WTC11 (cell line): ENCODE data around the gene TTC33. TPM values are rescaled to one million over a fixed set of nuclear protein-coding genes. Genes with fewer than 3 reads are reported as not detected.

ENCODE experiments used
- ATAC-seq: fragments of 200-7000 bp; cut with Tn5 transposase; 2 replicates; pipeline ENCODE4 v1.10.0; 2021; ENCODE audit warnings: mild to moderate bottlenecking, moderate library complexity
- CTCF ChIA-PET: fragments of 300-600 bp; sonication (Branson Sonifier 250); formaldehyde crosslinking; loops from one replicate; lab custom pipeline; 2021; ENCODE audit warnings: antibody characterized with exemption; lab: Charles Lee
- POLR2A ChIA-PET: fragments of 350-600 bp; sonication (Branson Sonifier 250); formaldehyde crosslinking; loops from one replicate; lab custom pipeline; 2021; ENCODE audit warnings: antibody characterized with exemption; lab: Charles Lee
- DNase-seq: peaks from one replicate; pipeline ENCODE4 v3.0.0; 2021; ENCODE audit warnings: low spot score
- H3K27ac Mint-ChIP-seq: 2 replicates; pipeline ENCODE4 v1.8.0; 2021; ENCODE audit warnings: mixed read lengths
- H3K27me3 Mint-ChIP-seq: 2 replicates; pipeline ENCODE4 v1.8.0; 2021; ENCODE audit warnings: low read depth, mild to moderate bottlenecking, moderate library complexity, mixed read lengths
- H3K36me3 Mint-ChIP-seq: 2 replicates; pipeline ENCODE4 v1.8.0; 2021; ENCODE audit warnings: mixed read lengths
- H3K4me1 Mint-ChIP-seq: 2 replicates; pipeline ENCODE4 v1.8.0; 2022; ENCODE audit warnings: mixed read lengths
- H3K4me3 Mint-ChIP-seq: 2 replicates; pipeline ENCODE4 v1.8.0; 2021; ENCODE audit warnings: mild to moderate bottlenecking, moderate library complexity, mixed read lengths
- H3K9me3 Mint-ChIP-seq: 2 replicates; pipeline ENCODE4 v1.8.0; 2021; ENCODE audit warnings: mixed read lengths
- CDX4 ChIP-seq: fragments of 250-450 bp; sonication (Bioruptor Pico); IDR thresholded peaks from 2 replicates; pipeline ENCODE4 v1.9.0; 2021; ENCODE audit warnings: moderate library complexity, mild to moderate bottlenecking, inconsistent platforms, borderline replicate concordance
- FOXK1 ChIP-seq: sonication (generic); formaldehyde crosslinking; IDR thresholded peaks from 2 replicates; pipeline ENCODE4 v1.8.0; 2022; ENCODE audit warnings: mild to moderate bottlenecking, moderate library complexity, missing genetic modification reagents
- GABPB1 ChIP-seq: sonication (generic); formaldehyde crosslinking; IDR thresholded peaks from 2 replicates; pipeline ENCODE4 v1.8.1; 2023; ENCODE audit warnings: mild to moderate bottlenecking, missing genetic modification reagents
- MLX ChIP-seq: sonication (generic); formaldehyde crosslinking; IDR thresholded peaks from 2 replicates; pipeline ENCODE4 v1.8.1; 2023; ENCODE audit warnings: mild to moderate bottlenecking, missing genetic modification reagents, moderate library complexity
- MXD4 ChIP-seq: fragments of 250-450 bp; sonication (Bioruptor Pico); IDR thresholded peaks from 2 replicates; pipeline ENCODE4 v1.8.0; 2021; ENCODE audit warnings: mild to moderate bottlenecking, moderate library complexity, borderline replicate concordance
- MYBL2 ChIP-seq: sonication (generic); formaldehyde crosslinking; IDR thresholded peaks from 2 replicates; pipeline ENCODE4 v1.8.1; 2023; ENCODE audit warnings: mild to moderate bottlenecking, moderate library complexity, missing genetic modification reagents
- NR3C1 ChIP-seq: sonication (generic); formaldehyde crosslinking; conservative IDR thresholded peaks from 2 replicates; pipeline ENCODE4 v1.8.1; 2023; ENCODE audit warnings: low read depth, mild to moderate bottlenecking, missing genetic modification reagents
- PREB ChIP-seq: sonication (generic); formaldehyde crosslinking; IDR thresholded peaks from 2 replicates; pipeline ENCODE4 v1.8.1; 2022; ENCODE audit warnings: mild to moderate bottlenecking, missing genetic modification reagents, moderate library complexity, borderline replicate concordance
- SMAD4 ChIP-seq: sonication (generic); formaldehyde crosslinking; IDR thresholded peaks from 2 replicates; pipeline ENCODE4 v1.8.0; 2022; ENCODE audit warnings: mild to moderate bottlenecking, missing genetic modification reagents
- USF2 ChIP-seq: sonication (generic); formaldehyde crosslinking; IDR thresholded peaks from 2 replicates; pipeline ENCODE4 v1.8.1; 2023; ENCODE audit warnings: mild to moderate bottlenecking, missing genetic modification reagents, moderate library complexity
- ZNF121 ChIP-seq: sonication (generic); formaldehyde crosslinking; IDR thresholded peaks from 2 replicates; pipeline ENCODE4 v1.8.0; 2023; ENCODE audit warnings: missing genetic modification reagents
- ZNF219 ChIP-seq: sonication (generic); formaldehyde crosslinking; IDR thresholded peaks from 2 replicates; pipeline ENCODE4 v1.8.0; 2023; ENCODE audit warnings: missing genetic modification reagents, mild to moderate bottlenecking, borderline replicate concordance
- ZNF396 ChIP-seq: fragments of 250-450 bp; sonication (Bioruptor Pico); IDR thresholded peaks from 2 replicates; pipeline ENCODE4 v1.8.0; 2021; ENCODE audit warnings: mild to moderate bottlenecking, moderate library complexity, borderline replicate concordance
- ZSCAN18 ChIP-seq: fragments of 250-450 bp; sonication (Bioruptor Pico); IDR thresholded peaks from 2 replicates; pipeline ENCODE4 v2.1.2; 2022; ENCODE audit warnings: mild to moderate bottlenecking, moderate library complexity
- total RNA-seq: library from RNA; stranded (reverse); gene quantifications from 3 replicates; pipeline ENCODE4 v1.2.3, GENCODE V29; 2021
- TF ChIP-seq, protein P1 (sequence below): sonication (generic); formaldehyde crosslinking; IDR thresholded peaks from 2 replicates; pipeline ENCODE4 v1.8.1; 2022; ENCODE audit warnings: low read depth, mild to moderate bottlenecking, moderate library complexity, missing genetic modification reagents, borderline replicate concordance
- TF ChIP-seq, protein P2 (sequence below): sonication (generic); formaldehyde crosslinking; IDR thresholded peaks from 2 replicates; pipeline ENCODE4 v1.8.1; 2022; ENCODE audit warnings: mild to moderate bottlenecking, moderate library complexity, missing genetic modification reagents

TTC33 gene
- total RNA-seq, 1 experiment from 2014 or later, result 9.2 TPM

- CTCF ChIA-PET, result no interaction called here
- DNase-seq, result no peak
- TF ChIP-seq MYBL2 (CRISPR knock-in tag) (no peak), FOXK1 (CRISPR knock-in tag) (no peak), NR3C1 (no peak)
- TF ChIP-seq, protein P1, sequence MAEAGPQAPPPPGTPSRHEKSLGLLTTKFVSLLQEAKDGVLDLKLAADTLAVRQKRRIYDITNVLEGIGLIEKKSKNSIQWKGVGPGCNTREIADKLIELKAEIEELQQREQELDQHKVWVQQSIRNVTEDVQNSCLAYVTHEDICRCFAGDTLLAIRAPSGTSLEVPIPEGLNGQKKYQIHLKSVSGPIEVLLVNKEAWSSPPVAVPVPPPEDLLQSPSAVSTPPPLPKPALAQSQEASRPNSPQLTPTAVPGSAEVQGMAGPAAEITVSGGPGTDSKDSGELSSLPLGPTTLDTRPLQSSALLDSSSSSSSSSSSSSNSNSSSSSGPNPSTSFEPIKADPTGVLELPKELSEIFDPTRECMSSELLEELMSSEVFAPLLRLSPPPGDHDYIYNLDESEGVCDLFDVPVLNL (CRISPR knock-in tag), result no peak
- TF ChIP-seq, all 79 proteins: peak for 0
These were observed 195.2 kb downstream of the TTC33 start for GRCh38 chr5:40560474-40561110.

GRCh38 chr5:40559306-40559705 is 196.5 kb downstream of the TTC33 start:
- CTCF ChIA-PET, result no interaction called here
- peaks cover 3% of the 10 kb centered on the region for H3K4me1 Mint-ChIP-seq
- peaks cover 4% of the 10 kb centered on the region; the same call in 1 of the 2 replicates for H3K9me3 Mint-ChIP-seq
- POLR2A ChIA-PET, result no interaction called here
- H3K4me3 Mint-ChIP-seq, result no peak overlapping the region
- ATAC-seq (no peak), DNase-seq (no peak)
- no peak overlapping the region for H3K27ac Mint-ChIP-seq
- H3K36me3 Mint-ChIP-seq, result no peaks in the 10 kb centered on the region
- peaks cover under 1% of the 10 kb centered on the region for H3K27me3 Mint-ChIP-seq
- TF ChIP-seq, protein P2, sequence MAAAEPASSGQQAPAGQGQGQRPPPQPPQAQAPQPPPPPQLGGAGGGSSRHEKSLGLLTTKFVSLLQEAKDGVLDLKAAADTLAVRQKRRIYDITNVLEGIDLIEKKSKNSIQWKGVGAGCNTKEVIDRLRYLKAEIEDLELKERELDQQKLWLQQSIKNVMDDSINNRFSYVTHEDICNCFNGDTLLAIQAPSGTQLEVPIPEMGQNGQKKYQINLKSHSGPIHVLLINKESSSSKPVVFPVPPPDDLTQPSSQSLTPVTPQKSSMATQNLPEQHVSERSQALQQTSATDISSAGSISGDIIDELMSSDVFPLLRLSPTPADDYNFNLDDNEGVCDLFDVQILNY (CRISPR knock-in tag), result no peak
- TF ChIP-seq MYBL2 (CRISPR knock-in tag), result no peak
- TF ChIP-seq ZNF121 (CRISPR knock-in tag), result no peak

More at GRCh38 chr5:40560474-40561110, 195.2 kb downstream of the TTC33 start:
- ATAC-seq, result no peak
- POLR2A ChIA-PET, result no interaction called here
- Mint-ChIP-seq H3K4me1 (no peaks in the 10 kb centered on the region), H3K27me3 (peaks cover 2% of the 10 kb centered on the region), H3K4me3 (no peak overlapping the region), H3K36me3 (no peaks in the 10 kb centered on the region), H3K27ac (no peak overlapping the region), H3K9me3 (peaks cover 4% of the 10 kb centered on the region; the same call in 1 of the 2 replicates)

DNA sequence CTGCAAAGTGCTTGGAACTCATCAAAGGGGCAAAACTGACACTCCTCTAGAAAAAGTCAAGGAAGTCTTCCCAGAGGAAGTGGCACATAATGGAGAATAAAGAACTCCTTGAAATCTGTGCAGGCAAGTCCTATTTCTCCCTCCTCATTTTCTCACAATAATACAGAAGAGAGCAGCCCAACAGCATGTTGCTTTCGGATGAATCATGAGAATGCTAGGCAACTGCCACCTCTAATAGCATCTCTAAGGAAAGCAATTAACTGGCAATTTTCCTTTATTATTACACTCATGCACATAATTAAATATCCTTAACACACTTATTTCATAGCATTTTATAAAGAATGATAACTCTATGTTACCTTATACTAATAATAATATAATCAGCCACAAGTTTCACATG is 198.3 kb downstream of the TTC33 start:
- ATAC-seq, result no peak
- Mint-ChIP-seq H3K36me3 (no peaks in the 10 kb centered on the region), H3K4me1 (peaks cover 9% of the 10 kb centered on the region), H3K9me3 (peaks cover 4% of the 10 kb centered on the region; the same call in 1 of the 2 replicates), H3K27me3 (no peaks in the 10 kb centered on the region), H3K4me3 (no peak overlapping the region), H3K27ac (no peak overlapping the region)
- POLR2A ChIA-PET, result no interaction called here
- no peak for TF ChIP-seq MXD4 (CRISPR knock-in tag)
- TF ChIP-seq USF2, result no peak
- TF ChIP-seq ZSCAN18, result no peak
- TF ChIP-seq CDX4 (CRISPR knock-in tag), result no peak
- no peak for TF ChIP-seq ZNF219 (CRISPR knock-in tag)
- TF ChIP-seq GABPB1 (CRISPR knock-in tag), result no peak
- no peak for TF ChIP-seq NR3C1
- no peak for TF ChIP-seq MLX (CRISPR knock-in tag)
- no peak for TF ChIP-seq ZNF396 (CRISPR knock-in tag)
- TF ChIP-seq SMAD4 (CRISPR knock-in tag), result no peak
- no peak for TF ChIP-seq PREB (CRISPR knock-in tag)
- CTCF ChIA-PET, result no interaction called here
- no peak for DNase-seq
